ENCODE measurements around the gene TULP4. TPM values are rescaled to one million over a fixed set of nuclear protein-coding genes. Genes with fewer than 3 reads are reported as not detected.

The TULP4 gene
- total RNA-seq, 1 experiment from 2014 or later = 21.5 TPM

DNA sequence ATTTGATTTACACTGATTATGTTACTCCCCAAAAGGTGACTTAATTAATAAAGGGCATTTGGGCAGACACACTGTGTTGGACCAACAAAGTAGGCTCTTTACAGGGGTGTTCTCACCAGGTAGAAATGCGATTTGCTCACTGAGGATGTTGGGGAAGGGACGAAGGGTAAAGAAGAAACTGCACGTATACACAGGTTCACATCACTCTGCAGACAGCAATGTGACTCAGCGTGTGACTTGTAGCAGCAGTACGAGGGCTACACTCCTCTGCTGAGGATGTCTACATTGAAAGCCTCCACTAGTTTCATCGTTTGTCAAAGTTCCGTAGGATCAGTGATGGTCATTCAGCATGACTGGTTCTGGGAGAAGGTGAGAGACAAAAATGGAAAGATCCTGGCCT, 194.9 kb downstream of the TULP4 start:
- Histone ChIP-seq H3K4me3 (ENCODE audit: low read length) (no peak overlapping the region), H3K36me3 (ENCODE audit: low read depth, low read length) (no peaks in the 10 kb centered on the region), H3K27ac (ENCODE audit: low read length) (no peak overlapping the region), H3K79me2 (ENCODE audit: low read length) (no peaks in the 10 kb centered on the region), H3K9me3 (ENCODE audit: low read length) (no peaks in the 10 kb centered on the region), H3K27me3 (ENCODE audit: low read length) (no peaks in the 10 kb centered on the region), H4K20me1 (ENCODE audit: low read length) (no peaks in the 10 kb centered on the region), H3K9me2 (replicated peaks; ENCODE audit: low read length) (no peaks in the 10 kb centered on the region), H2AFZ (ENCODE audit: low read length) (no peak overlapping the region), H3F3A (ENCODE audit: low read length, unreplicated experiment) (no peaks in the 10 kb centered on the region), H3K4me1 (ENCODE audit: insufficient read depth, low read length) (no peaks in the 10 kb centered on the region), H3K9ac (ENCODE audit: low read length) (no peak overlapping the region), H3K4me2 (ENCODE audit: low read length) (no peak overlapping the region)
- TF ChIP-seq EZH2phosphoT487 (IDR thresholded peaks at IDR 0.05; ENCODE audit: borderline replicate concordance, low read length) (no peak), EZH2 (IDR thresholded peaks at IDR 0.05; ENCODE audit: low read length, unreplicated experiment) (no peak)
- TF ChIP-seq, protein P1, sequence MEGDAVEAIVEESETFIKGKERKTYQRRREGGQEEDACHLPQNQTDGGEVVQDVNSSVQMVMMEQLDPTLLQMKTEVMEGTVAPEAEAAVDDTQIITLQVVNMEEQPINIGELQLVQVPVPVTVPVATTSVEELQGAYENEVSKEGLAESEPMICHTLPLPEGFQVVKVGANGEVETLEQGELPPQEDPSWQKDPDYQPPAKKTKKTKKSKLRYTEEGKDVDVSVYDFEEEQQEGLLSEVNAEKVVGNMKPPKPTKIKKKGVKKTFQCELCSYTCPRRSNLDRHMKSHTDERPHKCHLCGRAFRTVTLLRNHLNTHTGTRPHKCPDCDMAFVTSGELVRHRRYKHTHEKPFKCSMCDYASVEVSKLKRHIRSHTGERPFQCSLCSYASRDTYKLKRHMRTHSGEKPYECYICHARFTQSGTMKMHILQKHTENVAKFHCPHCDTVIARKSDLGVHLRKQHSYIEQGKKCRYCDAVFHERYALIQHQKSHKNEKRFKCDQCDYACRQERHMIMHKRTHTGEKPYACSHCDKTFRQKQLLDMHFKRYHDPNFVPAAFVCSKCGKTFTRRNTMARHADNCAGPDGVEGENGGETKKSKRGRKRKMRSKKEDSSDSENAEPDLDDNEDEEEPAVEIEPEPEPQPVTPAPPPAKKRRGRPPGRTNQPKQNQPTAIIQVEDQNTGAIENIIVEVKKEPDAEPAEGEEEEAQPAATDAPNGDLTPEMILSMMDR (conservative IDR thresholded peaks at IDR 0.05; ENCODE audit: low read depth, low read length) = no peak
- ChIA-PET CTCF (no interaction called here), POLR2A (ENCODE audit: unreplicated experiment) (no interaction called here)
- BruUV-seq (replicated peaks) = no TSS peak
- DNase-seq (no peak), ATAC-seq (no peak)
- intact Hi-C loops (cut with micrococcal nuclease) = no loop called here

DNA sequence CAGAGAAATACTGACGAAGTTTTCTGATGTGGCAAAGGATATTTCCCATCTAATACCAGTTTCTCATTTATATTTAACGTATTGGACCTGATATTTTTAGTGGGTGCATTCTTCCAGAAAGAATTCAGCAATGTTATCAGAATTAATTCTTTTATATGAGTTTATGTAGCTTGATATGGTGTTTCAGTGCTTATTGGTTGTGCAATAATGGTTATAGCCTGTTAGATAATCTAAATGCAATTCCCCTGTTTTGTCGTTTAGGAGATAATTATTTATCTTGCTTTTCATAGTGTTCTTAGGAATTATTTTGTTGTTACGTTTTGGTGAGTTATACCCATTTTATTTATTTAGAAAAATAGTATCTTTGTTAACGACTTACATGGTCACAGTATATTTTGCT, 196.2 kb downstream of the TULP4 start:
- Histone ChIP-seq H3K79me2 (ENCODE audit: low read length) (no peaks in the 10 kb centered on the region), H3K9me2 (replicated peaks; ENCODE audit: low read length) (no peaks in the 10 kb centered on the region), H3K9me3 (ENCODE audit: low read length) (no peaks in the 10 kb centered on the region), H3K27me3 (ENCODE audit: low read length) (no peaks in the 10 kb centered on the region), H3K36me3 (ENCODE audit: low read depth, low read length) (no peaks in the 10 kb centered on the region), H2AFZ (ENCODE audit: low read length) (no peak overlapping the region), H3K4me3 (ENCODE audit: low read length) (no peak overlapping the region), H4K20me1 (ENCODE audit: low read length) (no peaks in the 10 kb centered on the region), H3K4me1 (ENCODE audit: insufficient read depth, low read length) (no peaks in the 10 kb centered on the region), H3K4me2 (ENCODE audit: low read length) (no peak overlapping the region), H3K27ac (ENCODE audit: low read length) (no peak overlapping the region), H3F3A (ENCODE audit: low read length, unreplicated experiment) (no peaks in the 10 kb centered on the region), H3K9ac (ENCODE audit: low read length) (no peak overlapping the region)
- no TSS peak for BruUV-seq (replicated peaks)
- CTCF ChIA-PET = no interaction called here
- intact Hi-C loops (cut with micrococcal nuclease) = no loop called here
- no peak for ATAC-seq
- DNase-seq = no peak
- POLR2A ChIA-PET (ENCODE audit: unreplicated experiment) = no interaction called here
- TF ChIP-seq EZH2phosphoT487 (IDR thresholded peaks at IDR 0.05; ENCODE audit: borderline replicate concordance, low read length) = no peak
- TF ChIP-seq EZH2 (IDR thresholded peaks at IDR 0.05; ENCODE audit: low read length, unreplicated experiment) = no peak
- TF ChIP-seq, protein P1 (conservative IDR thresholded peaks at IDR 0.05; ENCODE audit: low read depth, low read length) = no peak

DNA sequence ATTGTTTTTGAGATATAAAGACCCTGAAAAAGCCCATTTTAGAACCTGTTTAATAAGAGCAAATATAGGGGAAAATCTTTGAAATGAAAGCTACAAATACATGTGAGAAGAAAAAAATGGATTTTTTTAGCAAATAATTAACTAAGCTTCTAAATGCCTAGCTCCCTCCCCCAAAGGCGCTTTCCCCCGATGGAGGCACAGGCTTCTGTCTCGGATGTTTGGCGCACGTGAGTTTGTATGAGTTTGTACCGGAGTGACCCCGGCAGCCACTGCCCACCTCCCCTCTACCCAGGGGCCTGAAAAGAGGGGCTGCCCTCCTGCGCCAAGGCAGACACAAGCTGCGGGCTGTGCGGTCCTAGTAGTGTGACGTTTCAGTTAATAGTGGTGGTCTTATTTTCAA, 197.2 kb downstream of the TULP4 start:
- ChIA-PET POLR2A (ENCODE audit: unreplicated experiment) (no interaction called here), CTCF (no interaction called here)
- H3F3A ChIP-seq (ENCODE audit: low read length, unreplicated experiment) = no peaks in the 10 kb centered on the region
- no peaks in the 10 kb centered on the region for H3K27me3 ChIP-seq (ENCODE audit: low read length)
- H3K4me1 ChIP-seq (ENCODE audit: insufficient read depth, low read length) = no peaks in the 10 kb centered on the region
- H4K20me1 ChIP-seq (ENCODE audit: low read length) = no peaks in the 10 kb centered on the region
- intact Hi-C loops (cut with micrococcal nuclease) = no loop called here
- no peak for ATAC-seq
- H3K36me3 ChIP-seq (ENCODE audit: low read depth, low read length) = no peaks in the 10 kb centered on the region
- no peaks in the 10 kb centered on the region for H3K9me3 ChIP-seq (ENCODE audit: low read length)
- no peak overlapping the region for H3K27ac ChIP-seq (ENCODE audit: low read length)
- DNase-seq = no peak
- no peak overlapping the region for H2AFZ ChIP-seq (ENCODE audit: low read length)
- H3K9me2 ChIP-seq (replicated peaks; ENCODE audit: low read length) = no peaks in the 10 kb centered on the region
- no peak overlapping the region for H3K4me3 ChIP-seq (ENCODE audit: low read length)
- H3K9ac ChIP-seq (ENCODE audit: low read length) = no peak overlapping the region
- no peaks in the 10 kb centered on the region for H3K79me2 ChIP-seq (ENCODE audit: low read length)
- no peak overlapping the region for H3K4me2 ChIP-seq (ENCODE audit: low read length)
- TF ChIP-seq, protein P1 (conservative IDR thresholded peaks at IDR 0.05; ENCODE audit: low read depth, low read length) = no peak
- no peak for TF ChIP-seq EZH2 (IDR thresholded peaks at IDR 0.05; ENCODE audit: low read length, unreplicated experiment)
- no peak for TF ChIP-seq EZH2phosphoT487 (IDR thresholded peaks at IDR 0.05; ENCODE audit: borderline replicate concordance, low read length)
- no TSS peak for BruUV-seq (replicated peaks)

All from PC-3 (cell line).